ENCODE measurements around the gene SAMM50. TPM values are rescaled to one million over a fixed set of nuclear protein-coding genes. Genes with fewer than 3 reads are reported as not detected.

SAMM50 gene
- total RNA-seq, 2 donors from 2014 or later: 40.7 to 49.5 TPM

GRCh38 chr22:44039566-44040171 is 84.4 kb downstream of the SAMM50 start:
- H3K36me3 ChIP-seq: no peaks in the 10 kb centered on the region
- TF ChIP-seq CTCF (IDR thresholded peaks at IDR 0.05): no peak
- no peak overlapping the region for H3K4me3 ChIP-seq

DNA sequence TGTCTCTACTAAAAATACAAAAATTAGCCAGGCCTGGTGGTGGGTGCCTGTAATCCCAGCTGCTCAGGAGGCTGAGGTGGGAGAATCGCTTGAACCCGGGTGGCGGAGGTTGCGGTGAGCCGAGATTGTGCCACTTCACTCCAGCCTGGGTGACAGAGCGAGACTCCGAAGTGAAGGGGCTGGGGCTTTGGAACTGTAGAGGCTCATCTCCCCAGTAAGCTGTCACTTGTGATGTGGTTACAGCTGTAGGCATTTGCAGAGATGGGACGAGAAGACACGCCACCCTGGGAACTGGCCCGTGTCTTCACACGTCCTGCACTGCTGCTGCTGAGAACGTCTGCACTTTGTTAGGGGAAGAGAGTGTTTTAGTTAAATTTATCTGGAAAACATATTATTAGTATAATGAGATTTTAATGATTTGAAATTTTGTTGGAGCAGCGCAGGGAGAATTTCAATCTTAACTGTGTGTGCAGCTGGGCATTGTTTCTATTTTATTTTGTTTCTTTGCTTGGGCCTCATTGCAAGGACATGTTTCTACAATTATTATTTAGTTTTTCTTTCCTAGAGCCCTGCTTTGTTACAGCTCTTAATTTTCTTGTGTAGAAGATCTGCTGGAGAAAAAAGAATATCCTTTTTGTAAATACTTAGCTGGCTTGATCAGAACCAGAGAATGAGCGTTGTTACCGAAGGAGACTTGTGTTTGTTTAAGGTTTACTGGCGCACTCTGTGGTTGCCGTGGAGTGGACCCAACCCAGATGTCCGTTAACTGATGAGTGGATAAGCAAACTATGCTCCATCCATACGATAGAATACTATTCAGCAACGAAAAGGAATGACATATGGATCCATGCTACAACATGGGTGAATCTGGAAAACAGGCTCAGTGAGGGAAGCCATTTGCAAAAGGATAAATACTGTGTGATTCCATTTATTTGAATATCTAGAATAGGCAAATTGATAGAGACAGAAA is 87.3 kb downstream of the SAMM50 start:
- TF ChIP-seq CTCF (IDR thresholded peaks at IDR 0.05): no peak
- H3K27me3 ChIP-seq: no peaks in the 10 kb centered on the region
- DNase-seq: no peak
- H3K27ac ChIP-seq: no peak overlapping the region
- no peaks in the 10 kb centered on the region for H3K4me1 ChIP-seq
- intact Hi-C loops (cut with DNase I): no loop called here
- H3K9me3 ChIP-seq: no peaks in the 10 kb centered on the region
- H3K4me3 ChIP-seq: no peak overlapping the region
- no peak overlapping the region for H3K9ac ChIP-seq (ENCODE audit: low read depth in 2 of 2, low read length in 2 of 2)
- no peaks in the 10 kb centered on the region for H3K36me3 ChIP-seq

More at GRCh38 chr22:44039566-44040171, 84.4 kb downstream of the SAMM50 start:
- intact Hi-C loops (cut with DNase I): no loop called here
- Histone ChIP-seq H3K4me1 (no peaks in the 10 kb centered on the region), H3K27me3 (no peaks in the 10 kb centered on the region), H3K9me3 (no peaks in the 10 kb centered on the region), H3K9ac (ENCODE audit: low read depth in 2 of 2, low read length in 2 of 2) (no peak overlapping the region), H3K27ac (no peak overlapping the region)
- no peak for DNase-seq

- no peak for TF ChIP-seq CTCF (IDR thresholded peaks at IDR 0.05)
- H3K36me3 ChIP-seq: no peaks in the 10 kb centered on the region
- DNase-seq: no peak
- H3K9me3 ChIP-seq: no peaks in the 10 kb centered on the region
- H3K27me3 ChIP-seq: no peaks in the 10 kb centered on the region
- H3K4me1 ChIP-seq: no peaks in the 10 kb centered on the region
- H3K4me3 ChIP-seq: no peak overlapping the region
- intact Hi-C loops (cut with DNase I): no loop called here
- H3K27ac ChIP-seq: no peak overlapping the region
- H3K9ac ChIP-seq (ENCODE audit: low read depth in 2 of 2, low read length in 2 of 2): no peak overlapping the region
Measured at GRCh38 chr22:44045145-44045544, 89.9 kb downstream of the SAMM50 start.

Other genes with a start within 250 kb of the SAMM50 start
- gene EFCAB6, start 143.1 kb upstream of the SAMM50 start, total RNA-seq: under 1 TPM; 0.35 to 0.80 TPM
- gene SULT4A1, start 92.9 kb upstream of the SAMM50 start, total RNA-seq: under 1 TPM; 0.10 to 0.82 TPM
- gene PNPLA5, start 63.4 kb upstream of the SAMM50 start, total RNA-seq: not detected
- gene PNPLA3, start 31.6 kb upstream of the SAMM50 start, total RNA-seq: 1 to 10 TPM in 1 of 2 donors, under 1 TPM in 1; 0.15 to 1.6 TPM
- gene PARVB, start 68.9 kb downstream of the SAMM50 start, total RNA-seq: 10 to 100 TPM in 1 of 2 donors, 1 to 10 TPM in 1; 4.5 to 11.4 TPM
- gene PARVG, start 225.5 kb downstream of the SAMM50 start, total RNA-seq: 1 to 10 TPM; 2.4 to 4.1 TPM